Panc1 (cell line): ENCODE data around the gene NSG2. TPM values are rescaled to one million over a fixed set of nuclear protein-coding genes. Genes with fewer than 3 reads are reported as not detected.

Experiments
- ATAC-seq: fragments of 200-7000 bp; cut with Tn5 transposase; 2 replicates; pipeline ENCODE4 v1.9.1; 2020; ENCODE audit warnings: mild to moderate bottlenecking, moderate library complexity
- BruUV-seq: library from RNA; stranded (reverse); fragments of 400-500 nt; replicated peaks from 2 replicates; lab custom pipeline; 2021; lab: Mats Ljungman, UMichigan
- CTCF ChIA-PET: fragments of 300-600 bp; sonication (Branson Sonifier 250); formaldehyde crosslinking; loops from one replicate; lab custom pipeline; 2022; ENCODE audit warnings: antibody characterized with exemption; lab: Charles Lee
- POLR2A ChIA-PET: fragments of 300-600 bp; sonication (Branson Sonifier 250); formaldehyde crosslinking; loops from one replicate; lab custom pipeline; 2022; ENCODE audit warnings: antibody characterized with exemption; lab: Charles Lee
- DNase-seq: peaks from one replicate; pipeline ENCODE4 v3.0.0-alpha.2; 2010; ENCODE audit warnings: low read depth, low spot score
- H3K27ac ChIP-seq: 2 replicates; pipeline ENCODE4 v1.5.1; 2011; ENCODE audit warnings: mild to moderate bottlenecking, low read length, inconsistent platforms
- H3K27me3 ChIP-seq: fragments of 200-500 bp; sonication (Bioruptor generic); 2 replicates; pipeline ENCODE4 v1.6.0; 2014; ENCODE audit warnings: low read length, inconsistent platforms; ENCODE audit not compliant: control insufficient read depth, insufficient read depth
- H3K36me3 ChIP-seq: fragments of 200-500 bp; sonication (Bioruptor generic); 2 replicates; pipeline ENCODE4 v1.5.1; 2014; ENCODE audit warnings: inconsistent platforms, mild to moderate bottlenecking, low read length, moderate library complexity; ENCODE audit not compliant: control insufficient read depth, insufficient read depth
- H3K4me1 ChIP-seq: 2 replicates; pipeline ENCODE4 v1.5.1; 2011; ENCODE audit warnings: inconsistent platforms, mild to moderate bottlenecking, low read length, moderate library complexity; ENCODE audit not compliant: control insufficient read depth, insufficient read depth
- H3K4me3 ChIP-seq, 2 experiments: 2 replicates each; pipeline ENCODE4 v1.5.1; 2011 to 2012; ENCODE audit warnings: low read depth in 2 of 2, low read length in 2 of 2, mild to moderate bottlenecking in 2 of 2, inconsistent platforms in 1 of 2, moderate library complexity in 1 of 2
- H3K9me3 ChIP-seq: fragments of 200-500 bp; sonication (Bioruptor generic); 2 replicates; pipeline ENCODE4 v1.5.1; 2014; ENCODE audit warnings: low read depth, mild to moderate bottlenecking, inconsistent platforms, low read length, moderate library complexity; ENCODE audit not compliant: control insufficient read depth, insufficient read depth
- CTCF ChIP-seq: fragments of 450-650 bp; IDR thresholded peaks from 2 replicates; pipeline ENCODE4 v1.5.1; 2017; ENCODE audit warnings: mild to moderate bottlenecking
- POLR2AphosphoS5 ChIP-seq: IDR thresholded peaks from 2 replicates; pipeline ENCODE4 v1.6.1; 2012; ENCODE audit warnings: mild to moderate bottlenecking, low read depth, low read length, moderate library complexity
- REST ChIP-seq, 2 experiments: IDR thresholded peaks; 2 replicates each; pipeline ENCODE4 v1.6.1; 2011 to 2012; ENCODE audit warnings: low read depth in 2 of 2, control low read depth in 1 of 2, low read length in 1 of 2, mild to moderate bottlenecking in 1 of 2, moderate library complexity in 1 of 2; ENCODE audit not compliant: insufficient read depth in 1 of 2
- SIN3A ChIP-seq: IDR thresholded peaks from 2 replicates; pipeline ENCODE4 v1.6.1; 2012; ENCODE audit warnings: low read depth, mild to moderate bottlenecking, low read length, moderate library complexity, borderline replicate concordance; ENCODE audit not compliant: insufficient read depth
- TCF7L2 ChIP-seq: IDR thresholded peaks from 2 replicates; pipeline ENCODE4 v1.6.1; 2011; ENCODE audit warnings: mild to moderate bottlenecking, low read depth, low read length, inconsistent platforms
- in situ Hi-C: cut with HindIII; loops from 2 replicates; pipeline ENCODE4 v1.10.0; 2016; ENCODE audit warnings: low sequenced_read_pairs, low pct_unique_long_range_greater_than_20kb
- intact Hi-C: fragments of 100-400 bp; cut with micrococcal nuclease; formaldehyde crosslinking; loops from one replicate; pipeline ENCODE4 v1.10.0; 2022; ENCODE audit not compliant: unreplicated experiment
- total RNA-seq: library from RNA; stranded (reverse); gene quantifications from one replicate; pipeline ENCODE4 v1.2.1, GENCODE V29; 2021; ENCODE audit not compliant: unreplicated experiment

The NSG2 gene
- total RNA-seq, 1 experiment from 2014 or later, result not detected

GRCh38 chr5:174155706-174156105 is 110.2 kb downstream of the NSG2 start:
- Histone ChIP-seq H3K4me1 (no peaks in the 10 kb centered on the region), H3K27me3 (peaks cover 15% of the 10 kb centered on the region), H3K27ac (no peak overlapping the region), H3K4me3 (no peak overlapping the region), H3K9me3 (peaks cover 8% of the 10 kb centered on the region; the same call in 1 of the 2 replicates), H3K36me3 (no peaks in the 10 kb centered on the region)
- ATAC-seq, result no peak
- in situ Hi-C loops, result no loop called here
- intact Hi-C loops, result no loop called here
- no TSS peak for BruUV-seq
- ChIA-PET CTCF (no interaction called here), POLR2A (no interaction called here)
- no peak for TF ChIP-seq SIN3A
- TF ChIP-seq POLR2AphosphoS5, result no peak
- TF ChIP-seq CTCF, result no peak
- TF ChIP-seq REST (IDR thresholded peaks at IDR 0.05; ENCODE audit: insufficient read depth in 1 of 2, low read depth in 2 of 2, low read length in 1 of 2), result no peak
- TF ChIP-seq TCF7L2, result no peak
- no peak for DNase-seq

GRCh38 chr5:174157048-174157447 is 111.5 kb downstream of the NSG2 start:
- in situ Hi-C loops (no loop called here), intact Hi-C loops (no loop called here)
- CTCF ChIA-PET, result no interaction called here
- peaks cover 8% of the 10 kb centered on the region; the same call in 1 of the 2 replicates for H3K9me3 ChIP-seq
- peaks cover 15% of the 10 kb centered on the region for H3K27me3 ChIP-seq
- no TSS peak for BruUV-seq
- H3K4me1 ChIP-seq, result no peaks in the 10 kb centered on the region
- no peak overlapping the region for H3K4me3 ChIP-seq
- ATAC-seq (no peak), DNase-seq (no peak)
- no peaks in the 10 kb centered on the region for H3K36me3 ChIP-seq
- POLR2A ChIA-PET, result no interaction called here
- no peak overlapping the region for H3K27ac ChIP-seq
- TF ChIP-seq CTCF, result no peak
- TF ChIP-seq TCF7L2, result no peak
- TF ChIP-seq SIN3A, result no peak
- TF ChIP-seq REST (IDR thresholded peaks at IDR 0.05; ENCODE audit: insufficient read depth in 1 of 2, low read depth in 2 of 2, low read length in 1 of 2), result no peak
- no peak for TF ChIP-seq POLR2AphosphoS5
